ENCODE measurements around the gene MMP17.

The MMP17 gene

DNA sequence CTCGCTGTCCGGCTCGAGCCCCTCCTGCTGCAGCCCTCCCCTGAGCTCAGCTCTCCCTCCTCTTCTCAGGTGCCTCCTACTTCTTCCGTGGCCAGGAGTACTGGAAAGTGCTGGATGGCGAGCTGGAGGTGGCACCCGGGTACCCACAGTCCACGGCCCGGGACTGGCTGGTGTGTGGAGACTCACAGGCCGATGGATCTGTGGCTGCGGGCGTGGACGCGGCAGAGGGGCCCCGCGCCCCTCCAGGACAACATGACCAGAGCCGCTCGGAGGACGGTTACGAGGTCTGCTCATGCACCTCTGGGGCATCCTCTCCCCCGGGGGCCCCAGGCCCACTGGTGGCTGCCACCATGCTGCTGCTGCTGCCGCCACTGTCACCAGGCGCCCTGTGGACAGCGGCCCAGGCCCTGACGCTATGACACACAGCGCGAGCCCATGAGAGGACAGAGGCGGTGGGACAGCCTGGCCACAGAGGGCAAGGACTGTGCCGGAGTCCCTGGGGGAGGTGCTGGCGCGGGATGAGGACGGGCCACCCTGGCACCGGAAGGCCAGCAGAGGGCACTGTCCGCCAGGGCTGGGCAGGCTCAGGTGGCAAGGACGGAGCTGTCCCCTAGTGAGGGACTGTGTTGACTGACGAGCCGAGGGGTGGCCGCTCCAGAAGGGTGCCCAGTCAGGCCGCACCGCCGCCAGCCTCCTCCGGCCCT lies 22.8 kb downstream of the MMP17 start:
- DNase-seq (ENCODE audit: low read depth) = no peak

DNA sequence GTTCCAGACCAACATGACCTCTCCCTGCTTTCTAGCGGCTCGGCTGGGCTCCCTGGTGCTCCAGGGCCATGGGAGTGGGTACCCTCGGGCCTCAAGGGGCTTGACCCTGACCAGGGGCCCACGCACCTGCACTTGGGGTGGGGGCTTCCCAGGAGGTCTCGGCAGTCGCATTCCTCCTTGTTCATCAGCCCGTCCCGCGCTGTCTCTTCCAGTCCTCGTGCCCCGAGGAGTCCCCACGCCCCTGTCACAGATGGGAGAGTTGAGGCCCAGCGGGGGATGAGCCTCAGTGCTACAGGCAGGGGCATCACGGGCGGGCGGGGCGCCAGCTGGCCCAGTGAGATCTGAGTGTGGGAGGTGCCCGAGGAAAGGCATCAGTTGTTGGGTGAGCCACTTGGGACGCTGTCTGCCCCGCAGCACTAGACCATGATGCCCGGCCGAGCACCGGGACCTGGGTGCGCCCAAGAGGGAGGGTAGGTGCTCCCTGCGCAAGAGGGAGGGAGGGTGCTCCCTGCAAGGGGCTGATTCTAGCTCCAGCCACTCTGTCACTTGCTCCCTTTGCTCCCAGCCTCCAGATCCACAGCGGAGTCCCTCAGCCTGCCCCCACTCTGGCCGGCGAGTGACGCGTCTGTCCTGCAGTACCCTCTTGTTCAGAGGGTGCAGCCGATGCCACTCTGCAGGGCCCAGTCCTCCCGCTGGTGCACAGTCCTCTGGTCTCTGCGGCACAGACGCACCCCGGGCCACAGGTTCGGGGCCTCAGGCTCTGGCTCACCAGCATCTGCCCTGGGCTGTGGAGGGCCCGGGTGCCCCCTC lies 23.8 kb downstream of the MMP17 start:
- DNase-seq (ENCODE audit: low read depth) = no peak

DNA sequence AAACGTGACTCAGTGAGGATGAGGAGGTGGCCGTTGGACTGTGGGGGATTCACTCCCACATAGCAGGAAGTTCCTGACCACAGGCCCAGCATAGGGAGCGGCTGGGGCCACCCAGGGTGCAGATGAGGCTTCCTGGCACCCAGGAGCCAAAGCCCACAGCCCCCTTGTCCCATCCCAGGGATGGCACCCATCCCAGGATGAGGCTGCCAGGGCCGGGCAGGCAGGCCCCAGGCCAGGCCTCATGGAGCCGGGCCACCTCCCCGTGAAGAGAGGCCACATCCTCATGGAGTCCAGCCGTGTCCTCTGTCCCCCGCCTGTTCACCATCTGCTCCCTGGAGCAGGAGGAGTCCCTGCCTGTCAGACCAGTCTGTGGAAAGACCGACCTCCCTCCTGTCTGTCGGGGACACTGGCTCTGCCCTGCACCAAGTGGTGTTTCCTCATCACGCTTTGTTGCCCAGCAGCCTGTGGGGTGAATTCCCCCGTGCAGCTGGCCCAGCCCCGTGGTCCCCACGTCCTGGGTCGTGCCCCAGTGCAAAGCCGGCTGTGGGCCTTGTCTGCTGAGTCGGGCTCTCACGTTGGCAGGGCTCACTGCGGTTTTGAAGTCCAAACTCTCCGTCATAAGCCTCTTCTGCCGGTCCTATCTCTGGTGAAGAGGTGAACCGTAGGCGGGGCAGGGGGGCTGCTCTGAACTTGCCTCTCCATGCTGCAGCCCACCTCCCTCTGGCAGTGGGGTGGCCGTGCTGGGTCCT lies 24.5 kb downstream of the MMP17 start:
- DNase-seq (ENCODE audit: low read depth) = no peak

DNA sequence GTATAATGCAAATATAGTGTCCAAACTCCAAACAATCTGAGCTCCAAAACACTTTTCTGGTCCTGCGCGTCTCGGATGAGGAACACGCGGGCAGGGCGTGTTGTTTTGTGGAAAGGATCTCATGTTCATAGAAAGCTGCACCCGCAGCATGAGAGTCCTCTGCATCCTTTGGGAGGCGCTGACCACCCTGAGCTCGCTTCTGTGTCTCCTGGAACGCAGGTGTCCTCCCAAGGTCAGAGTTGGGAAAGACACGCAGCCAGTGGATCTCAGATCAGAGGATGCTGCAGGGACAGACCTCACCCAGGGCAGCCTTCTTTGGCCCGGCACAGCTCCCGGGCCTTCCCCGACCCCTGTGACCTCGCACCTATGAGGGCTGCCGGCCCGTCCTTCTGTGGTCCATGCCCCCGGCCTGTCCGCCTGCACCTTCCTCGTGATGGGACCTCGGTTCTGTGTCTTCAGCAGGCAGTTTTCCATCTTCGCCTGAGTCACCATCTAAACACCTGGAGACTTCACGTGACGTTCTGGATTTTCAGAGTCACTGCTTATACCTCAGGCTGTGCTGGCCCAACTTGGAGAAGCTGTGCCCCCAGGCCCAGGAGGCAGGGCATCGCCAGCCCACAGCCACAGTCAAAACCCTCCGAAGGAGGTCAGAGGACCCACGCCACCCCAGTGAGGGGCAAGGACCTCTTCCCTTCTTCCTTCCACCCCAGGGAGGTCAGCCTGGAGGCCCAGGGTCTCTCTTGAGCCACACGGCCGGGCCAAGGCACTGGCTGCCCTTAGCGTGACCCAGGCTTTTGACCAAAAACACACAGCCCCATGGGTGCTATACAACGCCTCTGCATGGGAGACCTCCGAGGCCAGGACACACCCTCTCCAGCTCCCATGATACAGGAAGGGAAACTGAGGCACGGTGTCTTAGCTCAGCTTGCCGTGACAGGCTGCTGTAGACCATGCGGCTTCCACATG lies 25.9 kb downstream of the MMP17 start:
- no peak for DNase-seq (ENCODE audit: low read depth)

DNA sequence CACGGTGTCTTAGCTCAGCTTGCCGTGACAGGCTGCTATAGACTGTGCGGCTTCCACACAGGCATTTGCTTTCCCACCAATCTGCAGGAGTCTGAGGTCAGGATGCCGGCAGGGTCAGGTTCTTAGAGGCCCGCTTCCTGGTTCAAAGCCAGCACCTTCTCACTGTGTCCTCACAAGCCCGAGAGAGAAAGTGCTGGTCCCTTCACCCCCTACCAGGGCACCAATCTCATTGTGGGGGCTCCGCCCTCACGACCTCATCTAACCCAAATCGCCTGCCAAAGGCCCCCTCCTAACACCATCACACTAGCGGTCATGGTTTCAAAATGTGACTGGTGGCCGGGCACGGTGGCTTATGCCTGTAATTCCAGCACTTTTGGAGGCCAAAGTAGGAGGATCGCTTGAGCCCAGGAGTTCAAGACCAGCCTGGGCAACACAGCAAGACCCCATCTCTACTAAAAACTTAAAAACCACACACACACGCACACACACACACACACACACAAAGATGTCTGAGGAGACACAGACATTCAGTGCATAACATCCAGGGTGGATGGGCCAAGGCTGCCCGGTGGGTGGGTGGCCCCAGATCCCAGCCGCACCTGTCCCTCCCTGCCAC lies 26.8 kb downstream of the MMP17 start:
- no peak for DNase-seq (ENCODE audit: low read depth)

DNA sequence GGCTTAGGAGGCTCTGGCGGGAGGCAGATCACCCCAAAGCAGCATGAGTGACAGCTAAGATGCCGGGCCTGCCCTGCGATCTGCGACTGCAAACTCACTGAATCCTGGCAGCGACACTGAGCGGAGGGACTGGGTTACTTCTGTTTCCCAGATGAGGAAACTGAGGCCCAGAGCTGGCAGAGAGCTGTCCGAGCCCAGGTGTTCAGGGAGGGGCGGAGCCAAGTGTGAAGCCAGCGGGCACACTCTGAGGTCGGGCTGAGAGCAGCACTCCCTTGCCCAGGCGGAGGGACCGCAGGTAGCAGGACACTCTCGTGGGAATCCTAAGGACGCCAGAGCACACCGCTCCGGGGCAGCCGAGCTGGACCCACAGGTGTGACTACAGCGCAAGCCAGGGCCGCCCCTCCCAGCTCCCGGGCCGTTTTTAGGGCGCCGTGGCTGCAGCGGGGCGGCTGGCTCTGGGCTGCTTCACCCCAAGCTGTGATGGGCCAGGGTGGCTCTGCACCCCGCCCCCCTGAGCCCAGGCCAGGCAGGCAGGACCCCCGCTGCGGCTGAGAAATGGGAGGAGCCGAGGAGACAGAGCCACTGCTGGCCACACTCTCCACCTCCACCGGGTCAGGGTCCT lies 27.4 kb downstream of the MMP17 start:
- no peak for DNase-seq (ENCODE audit: low read depth)

DNA sequence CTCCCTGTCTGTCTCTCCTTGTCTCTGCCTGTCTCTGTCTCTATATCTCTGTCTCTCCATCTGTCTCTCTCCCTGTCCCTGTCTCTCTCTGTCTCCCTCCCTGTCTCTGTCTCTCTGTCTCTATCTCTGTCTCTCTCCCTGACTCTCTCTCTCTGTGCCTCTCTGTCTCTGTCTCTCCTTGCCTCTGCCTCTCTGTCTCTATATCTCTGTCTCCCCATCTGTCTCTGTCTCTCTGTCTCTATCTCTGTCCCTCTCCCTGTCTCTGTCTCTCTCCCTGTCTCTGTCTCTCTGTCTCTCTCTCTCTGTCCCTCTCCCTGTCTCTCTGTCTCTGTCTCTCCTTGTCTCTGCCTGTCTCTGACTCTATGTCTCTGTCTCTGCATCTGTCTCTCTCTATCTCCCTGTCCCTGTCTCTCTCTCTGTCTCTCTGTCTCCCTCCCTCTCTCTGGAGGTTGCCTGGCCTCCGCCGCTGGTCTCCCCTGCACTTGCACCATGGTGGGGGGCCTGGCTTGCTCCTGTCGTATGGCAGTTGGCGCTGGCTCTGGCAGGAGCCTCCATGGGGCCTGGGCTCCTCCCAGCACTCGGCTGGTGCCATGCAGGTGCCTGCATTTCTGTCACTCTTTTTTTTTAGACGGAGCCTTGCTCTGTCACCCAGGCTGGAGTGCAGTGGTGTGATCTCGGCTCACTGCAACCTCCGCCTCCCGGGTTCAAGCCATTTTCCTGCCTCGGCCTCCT lies 28.3 kb downstream of the MMP17 start:
- DNase-seq (ENCODE audit: low read depth) = no peak

DNA sequence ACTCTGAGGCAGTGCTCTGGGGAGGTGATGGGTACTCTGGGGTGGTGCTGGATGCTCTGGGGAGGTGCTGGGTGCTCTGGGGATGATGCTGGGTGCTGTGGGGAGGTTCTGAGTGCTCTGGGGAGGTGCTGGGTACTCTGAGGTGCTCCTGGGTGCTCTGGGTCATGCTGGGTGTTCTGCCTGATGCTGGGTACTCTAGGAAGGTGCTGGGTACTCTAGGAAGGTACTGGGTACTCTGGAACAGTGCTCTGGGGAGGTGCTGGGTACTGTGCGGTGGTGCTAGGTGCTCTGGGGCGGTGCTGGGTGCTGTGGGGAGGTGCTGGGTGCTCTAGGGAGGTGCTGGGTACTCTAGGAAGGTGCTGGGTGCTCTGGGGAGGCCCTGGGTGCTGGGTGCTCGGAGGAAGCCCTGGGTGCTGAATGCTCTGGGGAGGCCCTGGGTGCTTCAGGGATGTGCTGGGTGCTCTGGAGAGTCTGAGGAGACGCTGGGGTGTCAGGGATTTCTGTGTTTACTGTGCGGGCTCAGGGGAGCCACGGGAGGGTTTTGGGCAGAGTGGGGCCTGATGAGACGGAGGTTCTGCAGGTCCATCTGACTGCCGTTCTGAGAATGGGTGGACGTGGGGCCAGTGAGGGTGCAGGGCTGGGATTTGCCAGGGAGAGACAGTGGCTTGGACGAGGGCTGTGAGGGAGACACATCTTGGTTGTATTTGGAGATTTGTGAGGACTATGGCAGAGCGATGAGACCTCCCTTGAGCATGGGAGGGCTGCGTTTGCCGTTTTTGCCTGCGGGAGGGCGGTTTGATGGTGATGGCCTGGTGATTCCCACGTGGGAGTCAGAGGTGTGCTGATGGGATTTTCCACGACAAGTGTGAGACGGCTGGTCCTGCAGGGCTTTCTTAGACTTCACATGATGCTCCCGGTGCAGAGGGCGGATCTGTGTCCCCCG lies 30.0 kb downstream of the MMP17 start:
- no peak for DNase-seq (ENCODE audit: low read depth)

DNA sequence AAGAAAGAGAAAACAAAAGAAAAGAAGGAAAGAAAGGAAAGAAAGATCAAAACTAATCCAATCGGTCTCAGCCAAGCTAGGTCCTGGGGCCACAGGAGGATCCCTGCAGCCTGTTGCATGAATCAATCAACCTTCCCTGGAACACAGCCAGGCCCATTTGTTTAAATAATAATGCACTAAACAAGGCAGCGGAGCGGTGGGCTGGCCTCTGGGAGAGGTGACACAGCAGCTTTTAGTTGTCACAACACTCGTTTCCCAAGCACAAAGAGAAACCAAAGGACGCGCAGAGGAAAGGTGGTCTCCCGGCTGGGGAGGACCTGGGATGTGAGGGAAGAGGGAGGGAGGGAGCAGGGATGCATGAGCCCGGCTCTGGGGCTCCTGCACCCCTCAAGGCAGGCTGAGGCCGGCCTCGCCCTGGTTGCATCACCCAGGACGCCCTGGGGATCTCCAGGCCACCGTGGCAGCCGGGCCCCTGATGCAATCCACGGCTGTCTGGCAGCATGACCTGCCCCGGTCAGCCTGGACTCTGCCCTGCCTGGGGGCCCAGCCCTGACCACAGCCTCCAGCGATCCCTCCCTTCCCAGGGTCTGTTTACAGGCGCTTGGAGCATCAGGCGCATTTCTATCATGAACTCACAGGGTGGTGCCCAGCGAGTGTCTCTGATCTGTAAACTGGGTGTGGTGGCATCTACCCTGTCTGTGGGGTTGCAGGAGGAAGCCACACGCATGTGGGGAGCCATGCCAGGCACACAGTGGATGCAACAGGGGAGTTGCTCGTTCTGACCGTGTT lies 32.5 kb downstream of the MMP17 start:
- DNase-seq (ENCODE audit: low read depth) = no peak

DNA sequence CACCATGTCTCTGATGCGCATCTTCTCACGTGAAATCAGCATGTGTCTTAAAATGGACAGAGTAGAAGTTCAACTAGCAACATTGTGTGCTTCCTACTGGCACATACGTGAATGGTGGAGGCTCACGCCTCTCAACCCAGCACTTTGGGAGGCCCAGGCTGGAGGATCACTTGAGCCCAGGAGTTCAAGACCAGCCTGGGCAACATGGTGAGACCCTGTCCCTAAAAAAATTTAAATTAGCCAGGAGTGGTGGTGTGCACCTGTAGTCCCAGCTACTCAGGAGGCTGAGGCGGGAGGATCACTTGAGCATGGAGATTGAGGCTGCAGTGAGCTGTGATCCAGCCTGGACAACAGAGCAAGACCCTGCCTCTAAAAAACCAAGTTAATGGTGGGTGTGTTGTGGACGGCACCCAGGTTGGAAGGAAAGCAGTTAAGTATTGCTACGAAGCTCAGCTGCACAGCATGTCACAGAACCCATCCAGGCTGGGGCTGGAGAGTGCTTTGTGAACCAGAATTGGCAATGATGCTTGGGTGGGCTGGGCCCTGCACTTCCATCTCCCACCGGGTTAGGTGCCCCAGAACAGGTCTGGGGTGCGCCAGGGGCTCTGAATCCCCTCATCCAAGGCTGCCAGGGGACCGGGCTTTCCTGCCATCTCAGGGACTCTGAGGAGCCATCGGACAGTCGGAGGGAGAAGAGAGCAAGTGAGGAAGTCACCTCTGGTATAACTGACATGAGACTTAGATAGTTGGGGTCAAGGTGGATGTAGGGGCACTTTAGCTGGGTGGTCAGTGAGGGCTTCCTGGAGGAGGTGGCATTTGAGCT lies 33.3 kb downstream of the MMP17 start:
- DNase-seq (ENCODE audit: low read depth) = no peak

DNA sequence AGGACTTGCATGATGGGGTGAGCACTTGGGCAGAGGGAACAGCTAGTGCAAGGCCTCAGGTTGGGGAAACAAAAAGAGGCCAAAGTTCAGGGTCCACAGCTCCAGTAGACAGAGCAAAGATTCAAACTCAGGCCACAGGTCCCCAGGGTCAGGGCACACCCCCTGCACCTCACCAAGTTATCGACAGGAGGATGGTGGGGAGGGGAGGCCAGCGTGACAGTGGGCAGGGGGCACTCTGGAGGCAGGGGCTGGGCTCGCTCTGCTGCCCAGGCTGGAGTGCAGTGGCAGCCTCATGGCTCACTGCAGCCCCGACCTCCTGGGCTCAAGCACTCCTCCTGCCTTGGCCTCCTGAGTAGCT lies 33.9 kb downstream of the MMP17 start:
- no peak for DNase-seq (ENCODE audit: low read depth)

DNA sequence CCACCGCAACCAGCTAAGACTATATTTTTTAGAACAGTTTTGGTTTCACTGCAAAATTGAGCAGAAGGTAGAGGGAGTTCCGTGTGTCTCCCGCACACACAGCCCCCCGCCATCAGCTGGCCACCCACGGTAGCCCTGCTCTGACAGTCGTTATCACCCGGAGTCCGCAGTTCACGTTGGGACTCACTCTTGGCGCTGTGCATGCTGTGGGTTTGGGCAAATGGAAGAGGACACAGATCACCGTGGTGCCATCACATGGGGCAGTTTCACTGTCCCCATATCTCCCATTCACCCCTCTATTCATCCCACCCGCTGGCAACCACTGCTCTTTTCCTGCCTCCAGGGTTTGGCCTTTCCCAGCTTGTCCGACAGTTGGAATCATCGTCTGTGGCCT lies 34.4 kb downstream of the MMP17 start:
- DNase-seq (ENCODE audit: low read depth) = no peak

DNA sequence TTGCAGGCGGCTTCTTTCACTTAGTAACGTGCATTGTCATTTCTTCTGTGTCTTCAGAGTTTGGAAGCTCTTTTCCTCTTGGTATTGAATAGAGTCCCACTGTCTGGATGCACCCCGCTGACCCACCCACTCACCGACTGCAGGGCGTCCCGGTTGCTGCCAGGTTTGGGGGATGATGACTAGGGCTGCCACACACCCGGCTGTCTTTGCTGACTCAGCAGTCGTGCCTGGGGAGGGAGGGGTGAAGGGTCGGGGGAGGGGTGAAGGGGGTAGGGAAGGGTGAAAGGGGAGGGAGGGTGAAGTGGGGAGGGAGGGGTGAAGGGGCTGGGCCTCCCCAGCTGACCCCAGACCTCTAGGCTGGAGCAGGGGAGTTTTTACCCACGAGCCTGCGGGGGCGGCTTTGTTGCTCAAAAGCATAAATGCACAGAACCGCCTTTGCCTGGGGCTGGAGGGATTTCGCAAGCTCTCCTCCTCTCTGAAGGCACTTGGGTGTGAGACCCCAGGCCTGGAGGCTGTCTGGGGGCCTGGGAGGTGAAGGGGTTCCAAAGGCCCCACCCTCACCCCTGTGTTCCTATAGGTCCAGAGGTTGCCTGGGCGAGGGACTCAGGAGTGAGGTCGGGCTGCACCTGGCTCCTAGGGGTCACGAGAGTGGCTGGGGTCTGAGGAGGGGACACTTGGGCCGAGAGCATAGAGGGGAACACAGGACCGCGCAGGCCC lies 35.0 kb downstream of the MMP17 start:
- no peak for DNase-seq (ENCODE audit: low read depth)

DNA sequence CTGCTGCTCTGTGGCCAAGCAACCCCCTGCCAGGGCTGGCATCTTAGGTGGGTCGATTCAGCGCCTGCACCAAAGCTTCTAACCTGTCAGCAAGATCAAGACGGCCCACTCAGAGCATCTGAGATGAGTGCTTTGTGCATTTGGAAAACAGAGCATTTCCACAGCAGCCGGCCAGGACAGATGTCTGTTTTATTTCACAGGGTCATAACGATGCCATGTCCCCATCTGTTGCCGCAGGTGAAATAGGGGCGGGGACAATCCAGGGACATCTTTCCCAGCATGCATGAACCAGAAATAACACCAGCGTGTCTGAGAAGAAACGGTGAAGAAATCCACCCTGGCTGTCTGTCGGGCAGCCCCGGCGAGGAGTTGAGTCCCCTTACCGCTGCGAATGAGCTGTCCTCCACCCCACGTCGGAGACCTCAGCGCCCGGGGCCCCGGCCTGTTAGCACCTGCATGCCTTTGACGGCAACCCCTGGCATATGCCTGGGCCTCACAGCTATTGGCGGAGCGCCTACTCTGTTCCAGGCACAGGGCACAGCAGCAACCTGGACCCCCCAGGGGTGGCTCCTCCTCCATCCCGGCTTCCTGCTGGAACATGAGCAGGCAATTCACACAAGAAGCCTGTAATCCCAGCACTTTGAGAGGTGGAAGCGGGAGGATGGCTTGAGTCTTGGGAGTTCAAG lies 35.7 kb downstream of the MMP17 start:
- no peak for DNase-seq (ENCODE audit: low read depth)

DNA sequence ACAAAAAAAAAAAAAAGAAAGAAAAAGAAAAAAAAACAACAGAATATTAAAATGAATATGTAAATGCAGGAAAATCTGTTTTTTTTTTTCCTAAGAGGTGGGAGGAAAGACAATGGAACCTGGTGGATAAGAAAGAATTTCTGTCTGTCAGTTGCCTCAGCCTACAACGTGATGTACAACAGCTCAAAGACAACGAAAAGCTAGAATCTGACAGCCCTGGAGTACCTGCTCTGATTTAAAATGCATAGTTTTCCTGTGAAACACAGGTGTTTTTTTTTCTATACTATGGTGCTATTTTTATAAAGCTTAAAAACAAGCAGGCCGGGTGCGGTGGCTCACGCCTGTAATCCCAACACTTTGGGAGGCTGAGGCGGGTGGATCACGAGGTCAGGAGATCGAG lies 36.3 kb downstream of the MMP17 start:
- DNase-seq (ENCODE audit: low read depth) = no peak

All from activated gamma-delta T cell treated with anti-CD3 and anti-CD28 coated beads, Interleukin-2, amount 50 U/mL, for 16 hours (primary cell).